Endothelial cell of umbilical vein (primary cell): ENCODE measurements around the gene RPS25.

Experiments used
- CTCF ChIP-seq, 2 donors: IDR thresholded peaks; 1 replicate in 1 of 2; 2 replicates in 1 of 2; pipeline ENCODE4 v1.5.1; 2011; ENCODE audit warnings: low read length in 2 of 2, mild to moderate bottlenecking in 2 of 2, moderate library complexity in 2 of 2, control low read depth in 1 of 2, inconsistent platforms in 1 of 2, low read depth in 1 of 2; ENCODE audit not compliant: insufficient read depth in 1 of 2; ENCODE audit errors: extremely low read depth in 1 of 2
- MAX ChIP-seq: IDR thresholded peaks from 2 replicates; pipeline ENCODE4 v1.6.1; 2011; ENCODE audit not compliant: insufficient read depth, insufficient read length
- POLR2AphosphoS5 ChIP-seq: IDR thresholded peaks from 2 replicates; pipeline ENCODE4 v1.6.1; 2012; ENCODE audit warnings: low read depth, mild to moderate bottlenecking, control low read depth, low read length, moderate library complexity; ENCODE audit not compliant: insufficient read depth

GRCh38 chr11:119054418-119054817 lies 36.3 kb upstream of the RPS25 start:
- TF ChIP-seq CTCF (IDR thresholded peaks at IDR 0.05; ENCODE audit: extremely low read depth in 1 of 2, insufficient read depth in 1 of 2, low read depth in 1 of 2, low read length in 2 of 2) (no peak), POLR2AphosphoS5 (no peak), MAX (no peak)
